ENCODE measurements around the gene CACNB1.
"Not testable (repeated sequence)": the region's sequence is repeated elsewhere in the genome, so short reads cannot be mapped to it uniquely, and the experiment has no call there.

The CACNB1 gene

GRCh38 chr17:39129544-39129943 lies 67.9 kb downstream of the CACNB1 start:
- not testable (repeated sequence) for DNase-seq (ENCODE audit: low read depth in 3 of 3, low spot score in 1 of 3)

- DNase-seq (ENCODE audit: low read depth in 3 of 3, low spot score in 1 of 3), result no peak
Measured at GRCh38 chr17:39126436-39126835, 71.0 kb downstream of the CACNB1 start.

- DNase-seq (ENCODE audit: low read depth in 3 of 3, low spot score in 1 of 3), result no peak
Measured at GRCh38 chr17:39125143-39125875, 72.2 kb downstream of the CACNB1 start.

GRCh38 chr17:39123627-39124026 lies 73.8 kb downstream of the CACNB1 start:
- DNase-seq (ENCODE audit: low read depth in 3 of 3, low spot score in 1 of 3), result no peak
